Middle frontal gyrus (tissue), 1 donor: ENCODE data around the gene SMG1.
"Not testable (repeated sequence)": the region's sequence is repeated elsewhere in the genome, so short reads cannot be mapped to it uniquely, and the experiment has no call there.

ENCODE experiments used
- DNase-seq: peaks from one replicate; pipeline ENCODE4 v3.0.0-alpha.2; 2015; ENCODE audit warnings: low spot score; ENCODE audit errors: extremely low spot score

Gene SMG1

DNA sequence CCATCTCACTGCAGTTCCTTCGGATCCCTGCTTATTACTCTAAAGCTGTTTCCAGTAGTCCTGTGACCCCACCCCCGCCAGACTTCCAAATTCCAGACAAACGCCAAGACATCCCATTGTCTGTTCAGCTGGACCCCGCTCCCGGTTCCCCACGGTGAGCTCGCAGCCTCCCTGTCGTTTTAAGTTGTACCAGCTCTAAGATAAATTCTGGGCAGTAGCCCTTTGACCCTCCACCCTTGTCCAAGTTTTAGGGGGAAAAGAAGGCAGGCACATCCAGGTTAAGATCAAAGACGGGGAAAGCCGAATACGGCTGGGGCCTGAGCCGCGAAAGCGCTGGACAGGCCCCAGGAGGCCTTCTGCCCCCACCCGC lies 125.4 kb downstream of the SMG1 start:
- DNase-seq = no peak

DNA sequence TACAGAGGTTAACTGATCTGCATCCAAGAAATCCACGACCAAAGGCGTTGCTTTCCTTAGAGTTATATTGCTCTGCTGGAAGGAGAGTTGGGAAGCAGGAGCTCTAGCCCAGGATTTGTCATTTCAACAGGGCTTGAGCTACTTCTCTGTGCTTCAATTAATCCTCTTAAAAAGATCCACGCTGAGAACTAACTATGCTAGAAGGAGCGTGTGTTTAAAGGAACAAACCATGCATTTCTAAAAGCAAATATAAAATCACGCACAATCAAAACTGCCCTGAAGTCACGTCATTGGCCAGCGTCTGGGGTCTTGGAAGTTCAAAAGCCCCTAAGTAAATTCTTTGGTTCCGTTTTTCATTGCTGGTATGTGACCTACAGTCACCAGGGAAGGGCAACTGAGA lies 125.9 kb downstream of the SMG1 start:
- DNase-seq = no peak

DNA sequence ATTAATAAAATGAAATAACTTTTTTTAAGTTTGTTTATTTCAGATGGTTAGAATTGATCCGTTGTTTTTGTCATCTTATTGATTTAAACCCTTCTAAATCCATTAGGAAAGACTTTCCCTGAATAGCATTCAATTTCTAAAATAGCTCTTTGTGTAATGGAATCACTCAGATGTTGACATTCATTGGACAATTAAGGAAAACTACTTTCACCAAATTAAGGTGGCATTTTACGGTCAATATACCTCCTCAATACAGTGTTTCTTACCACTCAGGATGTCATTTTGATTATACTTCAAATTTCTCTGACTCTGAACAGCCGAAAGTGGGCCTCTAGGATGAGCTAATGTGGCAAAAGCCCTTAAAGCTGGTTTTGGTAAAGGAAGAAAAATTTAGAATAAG lies 126.7 kb downstream of the SMG1 start:
- no peak for DNase-seq

DNA sequence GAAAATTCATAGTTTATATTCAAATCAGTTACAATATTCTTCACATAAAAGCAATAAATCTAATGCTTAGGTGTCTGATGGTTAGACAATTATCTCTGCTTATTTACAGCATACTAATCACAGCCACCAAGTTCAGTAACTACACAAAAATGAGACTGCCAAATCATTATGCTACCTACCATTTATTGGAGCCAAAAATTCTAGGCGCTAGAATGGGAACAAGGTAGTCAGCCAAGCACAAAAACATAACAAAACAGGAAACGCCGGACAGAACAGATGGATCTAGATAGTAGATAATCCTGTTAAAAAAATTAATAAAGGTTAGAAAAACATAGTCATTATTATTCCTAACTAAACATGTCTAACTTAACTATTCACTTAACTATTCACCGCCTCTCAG lies 128.5 kb downstream of the SMG1 start:
- no peak for DNase-seq

DNA sequence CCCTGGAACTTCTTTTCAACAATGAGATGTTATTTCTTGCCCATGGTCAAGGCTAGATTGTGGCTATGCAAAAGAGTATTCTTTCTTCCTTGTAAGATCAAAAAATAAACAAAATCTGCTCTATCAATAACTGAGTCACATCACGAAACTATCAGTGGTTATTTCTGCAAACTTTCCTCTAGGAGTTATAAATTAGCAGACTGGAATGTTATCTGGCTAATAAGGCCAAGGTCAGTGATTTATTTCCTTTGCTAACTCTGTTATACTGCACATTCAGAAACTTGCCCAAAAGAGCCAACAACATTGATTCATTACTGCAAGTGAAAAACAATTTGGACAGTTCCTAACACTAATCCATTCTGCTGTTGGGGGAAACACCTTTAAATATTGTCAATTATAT lies 129.8 kb downstream of the SMG1 start:
- no peak for DNase-seq

DNA sequence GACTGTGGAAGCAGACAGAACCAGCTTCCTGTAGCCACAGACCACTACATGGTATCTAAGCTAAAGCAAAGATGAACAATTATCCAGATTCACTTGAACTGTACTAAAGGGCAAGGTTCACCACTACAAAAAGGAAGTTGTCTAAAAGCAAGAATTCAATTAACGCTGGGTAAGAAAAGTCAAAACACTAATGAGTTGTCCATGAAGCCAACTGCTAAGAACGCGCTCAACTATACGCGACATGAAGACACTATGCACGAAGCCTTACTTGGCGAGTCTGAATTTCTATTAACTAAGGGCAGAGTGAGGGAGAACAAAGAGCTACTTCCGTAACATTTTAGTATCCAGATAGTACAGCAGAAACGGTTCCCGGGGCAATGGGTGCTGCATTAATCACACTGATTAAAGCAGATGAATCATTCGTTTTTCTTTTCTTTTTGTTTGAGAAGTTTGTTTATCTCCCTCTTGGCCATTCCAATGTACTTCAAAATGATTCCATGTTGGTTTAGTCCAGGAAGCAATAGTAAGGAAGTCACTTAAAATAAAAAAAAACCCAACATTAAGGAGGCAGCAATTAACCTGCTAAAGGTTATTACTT lies 133.3 kb downstream of the SMG1 start:
- no peak for DNase-seq

DNA sequence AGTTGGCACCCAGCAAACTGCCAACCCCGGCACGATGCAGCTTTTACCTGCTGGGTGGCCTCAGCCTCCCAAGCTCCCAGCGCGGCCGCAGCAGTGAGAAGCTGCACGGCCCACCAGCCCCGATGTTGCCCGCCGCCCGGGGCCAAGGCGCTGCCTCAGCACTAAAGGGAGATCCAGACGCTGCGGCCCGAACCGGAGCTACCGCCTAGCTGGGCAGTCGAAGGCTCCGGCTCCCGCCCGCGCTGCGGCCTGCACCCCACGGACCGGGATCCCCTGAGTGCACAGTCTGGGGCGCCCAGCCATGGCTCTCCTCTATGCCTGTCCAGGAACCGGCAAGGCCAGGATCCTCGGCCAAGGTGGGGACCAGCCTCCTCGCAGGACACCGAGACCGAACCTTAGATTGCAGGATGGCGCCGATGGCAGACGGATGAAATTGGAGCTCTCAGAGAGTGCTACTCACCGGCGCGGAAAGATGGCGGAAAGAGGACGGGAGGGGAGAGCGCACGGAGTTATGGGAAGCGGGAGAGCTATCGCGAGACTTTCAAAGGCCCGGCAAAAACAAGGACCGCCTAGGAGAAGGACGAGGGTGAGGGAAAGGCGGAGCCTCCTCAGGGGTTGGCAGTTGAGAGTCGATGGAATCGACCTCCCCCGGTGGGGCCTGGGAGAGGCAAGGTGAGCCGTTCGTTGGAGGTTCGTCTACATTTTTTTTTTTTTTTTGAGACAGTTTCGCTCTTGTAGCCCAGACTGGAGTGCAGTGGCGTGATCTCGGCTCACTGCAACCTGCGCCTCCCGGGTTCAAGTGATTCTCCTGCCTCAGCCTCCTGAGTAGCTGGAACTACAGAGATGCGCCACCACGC lies 136.1 kb downstream of the SMG1 start, which contains the start of gene RPS15A:
Gene RPS15A (minus strand): TSS at position 485 of the 857 bp plus-strand sequence. CDS start 1,221 bp downstream, outside the sequence.
- peak; percentile 92 for DNase-seq

DNA sequence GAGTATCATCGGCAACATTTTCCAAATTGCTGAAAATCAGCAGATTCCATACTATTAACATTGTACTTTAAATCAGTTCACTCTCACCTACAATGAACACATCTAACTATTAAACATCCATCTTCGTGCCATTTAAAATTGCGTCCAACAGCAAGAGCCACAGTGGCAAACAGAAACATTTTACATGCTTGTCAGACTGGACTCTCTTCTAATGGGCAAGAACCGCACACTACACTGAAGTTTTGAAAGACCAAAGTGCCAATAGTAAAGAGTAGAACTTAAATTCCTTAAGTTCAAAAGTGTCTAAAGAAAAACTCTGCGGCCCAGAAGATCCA lies 136.7 kb downstream of the SMG1 start:
- no peak for DNase-seq

DNA sequence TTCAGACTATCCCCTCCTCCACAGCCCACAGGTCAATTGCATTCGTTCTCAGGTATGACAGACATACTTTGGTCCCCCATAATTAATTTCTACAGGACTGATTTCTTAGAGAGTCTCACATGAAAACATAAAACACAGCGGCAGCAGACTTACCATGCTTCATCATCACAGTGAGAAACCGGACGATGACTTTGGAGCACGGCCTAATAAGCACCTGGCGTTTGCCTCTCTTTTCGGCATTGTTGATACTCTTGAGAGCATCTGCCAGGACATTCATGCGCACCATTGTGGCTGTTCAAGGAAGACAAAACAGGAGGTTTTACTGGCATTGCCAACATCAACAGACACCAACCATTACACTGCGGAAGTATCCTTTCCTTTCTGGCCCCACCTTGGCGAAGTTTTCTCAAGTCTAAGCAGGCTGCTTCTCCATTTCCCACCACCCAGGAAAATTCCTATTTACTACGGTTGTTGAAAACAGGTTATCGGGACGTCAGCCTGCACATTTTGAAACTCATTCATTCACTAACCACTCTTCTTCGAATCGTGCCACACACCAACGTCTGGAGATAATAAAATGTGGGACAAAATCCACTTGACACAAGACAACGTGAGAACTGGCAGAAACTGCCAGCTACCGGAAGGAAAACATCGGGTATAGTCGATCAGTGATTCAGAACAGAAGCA lies 137.2 kb downstream of the SMG1 start:
- no peak for DNase-seq

DNA sequence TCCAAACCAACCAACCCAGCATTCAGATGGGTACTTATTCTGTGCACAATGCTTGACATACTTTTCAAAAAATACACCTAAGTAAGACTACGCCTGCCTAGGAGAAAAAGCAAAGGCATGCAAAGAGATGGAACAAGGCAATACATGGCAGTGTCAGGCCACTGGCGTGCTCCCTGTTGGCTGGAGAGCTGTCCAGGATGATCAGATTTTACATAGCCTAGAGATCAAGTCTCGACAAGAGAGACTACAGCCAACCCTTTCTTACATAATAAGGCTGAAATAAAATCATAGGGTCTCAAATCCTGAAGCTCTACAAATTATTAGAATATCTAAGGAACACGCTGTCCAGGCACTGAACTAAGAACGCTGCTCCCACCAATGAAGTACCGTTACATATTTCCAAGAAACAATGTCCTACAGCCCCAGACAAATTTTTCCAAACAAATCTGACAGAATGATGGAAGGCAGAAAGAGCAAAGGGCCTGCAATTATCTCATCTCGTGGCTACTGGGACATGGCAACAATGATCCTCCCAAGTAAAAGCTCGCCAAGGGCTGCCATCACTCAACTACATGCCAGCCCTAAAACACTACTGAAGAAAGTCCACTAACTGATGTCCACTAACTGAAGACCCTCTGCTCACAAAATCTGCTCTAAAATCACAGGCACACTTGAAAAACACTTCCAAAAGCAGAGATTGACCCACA lies 141.1 kb downstream of the SMG1 start:
- no peak for DNase-seq

DNA sequence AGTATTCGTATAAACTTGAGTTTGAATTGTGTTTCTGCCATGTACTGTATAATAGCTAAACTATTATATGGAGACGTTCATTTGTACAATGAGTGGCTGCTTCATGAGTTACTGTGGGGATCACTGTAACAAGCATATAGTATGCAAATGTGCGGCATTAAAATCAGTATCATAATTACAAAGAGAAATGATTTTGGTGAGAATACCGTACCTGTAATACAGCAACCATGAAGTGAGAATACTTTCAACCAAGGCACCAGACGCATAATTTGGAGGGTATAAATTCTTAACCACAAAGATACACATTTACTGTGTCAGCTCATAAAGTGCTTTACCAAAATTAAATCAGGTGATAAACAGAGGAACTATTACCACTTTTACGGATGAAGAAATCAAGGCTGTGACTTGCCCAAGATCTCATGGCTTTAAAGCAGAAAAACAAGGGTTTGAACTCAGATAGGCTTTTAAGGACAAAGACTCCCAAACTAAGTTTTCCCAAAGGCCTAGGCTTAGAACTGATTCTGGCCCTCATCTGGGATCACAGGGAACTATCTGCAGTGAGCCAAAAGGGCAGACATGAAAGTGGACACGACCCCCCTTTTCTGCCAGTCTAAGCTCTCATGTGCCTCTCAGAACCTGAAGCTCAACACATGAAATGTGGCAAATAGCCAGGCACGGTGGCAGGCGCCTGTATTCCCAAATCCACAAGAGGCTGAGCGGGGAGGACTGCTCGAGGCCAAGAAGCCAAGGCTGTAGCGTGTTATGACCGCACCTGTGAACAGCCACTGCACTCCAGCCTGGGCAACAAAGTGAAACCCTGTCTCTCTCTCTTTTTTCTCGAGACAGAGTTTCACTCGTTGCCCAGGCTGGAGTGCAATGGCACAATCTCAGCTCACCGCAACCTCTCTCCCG lies 142.5 kb downstream of the SMG1 start:
- DNase-seq = no peak

DNA sequence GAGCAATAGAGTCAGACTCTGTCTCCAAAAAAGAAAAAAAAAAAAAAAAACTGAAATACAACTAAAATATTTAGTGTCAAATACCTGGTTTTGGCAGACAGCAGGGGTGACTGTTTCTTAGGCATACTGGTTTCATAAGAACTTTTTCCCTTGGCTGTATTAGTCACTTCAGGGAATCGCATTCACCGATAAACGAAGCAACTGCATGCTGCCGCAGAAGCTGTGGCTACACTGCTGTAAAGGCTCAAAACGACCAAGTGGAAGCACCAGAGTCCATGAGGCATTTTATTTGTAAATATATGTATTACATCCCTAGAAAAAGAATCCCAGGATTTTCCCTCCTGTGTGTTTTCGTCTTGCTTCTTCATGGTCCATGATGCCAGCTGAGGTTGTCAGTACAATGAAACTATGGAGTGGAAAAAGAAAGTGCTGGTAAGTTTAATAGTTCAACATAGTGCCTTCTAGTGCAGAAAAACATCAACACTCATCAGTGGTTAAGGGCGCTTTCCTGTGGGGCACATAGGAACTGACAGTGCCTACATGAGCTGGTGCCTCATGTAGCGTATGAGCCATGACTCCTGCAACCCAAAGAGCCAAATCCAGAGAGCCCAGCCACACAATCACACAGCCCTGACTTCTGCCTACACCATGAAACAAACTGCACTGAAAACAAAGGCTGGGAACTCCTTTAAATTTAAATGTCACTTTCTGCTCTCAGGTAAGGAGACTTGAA lies 143.3 kb downstream of the SMG1 start:
- no peak for DNase-seq

DNA sequence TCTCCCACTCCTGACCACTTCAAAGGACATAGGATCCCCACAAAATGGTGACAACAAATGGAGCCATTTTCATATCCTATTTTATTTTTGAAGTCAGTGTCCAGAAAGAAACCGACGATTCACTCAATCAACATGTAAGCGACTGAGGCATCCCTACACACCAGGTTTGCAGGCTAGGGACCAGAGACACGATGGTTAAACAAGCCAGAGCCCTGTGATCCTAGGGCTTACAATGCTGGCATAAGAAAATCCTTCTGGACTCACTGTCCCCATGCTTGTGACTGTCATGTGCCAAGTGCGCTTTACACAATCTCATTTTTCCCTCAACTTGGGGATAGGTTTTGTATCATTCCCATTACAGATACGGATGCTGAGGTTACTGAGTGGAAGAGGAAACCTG lies 145.0 kb downstream of the SMG1 start:
- not testable (repeated sequence) for DNase-seq

DNA sequence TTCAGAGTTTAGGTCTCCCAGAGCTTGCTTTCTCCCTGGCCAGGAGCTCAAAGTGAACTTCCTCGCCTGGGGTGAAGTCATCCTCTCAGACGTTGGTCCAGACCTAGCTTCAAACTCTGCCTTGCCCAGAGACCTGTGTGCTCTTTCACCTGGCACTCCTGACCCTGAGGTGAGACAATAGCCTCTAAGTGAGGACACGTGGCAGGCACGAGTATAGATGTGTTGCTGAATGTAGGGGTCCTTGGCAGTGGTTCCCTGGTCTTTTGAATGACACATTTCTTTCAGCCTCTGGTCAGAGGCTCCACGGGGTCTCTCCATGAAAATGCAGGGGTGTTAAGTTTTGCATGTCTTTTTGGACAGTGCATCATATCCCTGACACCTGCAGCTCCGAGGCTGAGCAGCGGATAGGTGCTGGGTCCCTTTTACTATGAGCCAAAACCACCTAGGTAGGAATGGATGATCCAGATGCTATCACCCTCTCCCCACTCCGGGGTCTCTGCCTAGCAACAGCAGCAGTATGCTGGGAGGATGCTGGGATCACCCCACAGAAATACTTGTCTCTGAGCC lies 145.7 kb downstream of the SMG1 start:
- not testable (repeated sequence) for DNase-seq

DNA sequence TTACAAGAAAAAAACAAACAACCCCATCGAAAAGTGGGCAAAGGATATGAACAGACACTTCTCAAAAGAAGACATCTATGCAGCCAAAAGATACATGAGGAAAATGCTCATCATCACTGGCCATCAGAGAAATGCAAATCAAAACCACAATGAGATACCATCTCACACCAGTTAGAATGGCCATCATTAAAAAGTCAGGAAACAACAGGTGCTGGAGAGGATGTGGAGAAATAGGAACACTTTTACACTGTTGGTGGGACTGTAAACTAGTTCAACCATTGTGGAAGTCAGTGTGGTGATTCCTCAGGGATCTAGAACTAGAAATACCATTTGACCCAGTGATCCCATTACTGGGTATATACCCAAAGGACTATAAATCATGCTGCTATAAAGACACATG lies 148.5 kb downstream of the SMG1 start:
- not testable (repeated sequence) for DNase-seq

DNA sequence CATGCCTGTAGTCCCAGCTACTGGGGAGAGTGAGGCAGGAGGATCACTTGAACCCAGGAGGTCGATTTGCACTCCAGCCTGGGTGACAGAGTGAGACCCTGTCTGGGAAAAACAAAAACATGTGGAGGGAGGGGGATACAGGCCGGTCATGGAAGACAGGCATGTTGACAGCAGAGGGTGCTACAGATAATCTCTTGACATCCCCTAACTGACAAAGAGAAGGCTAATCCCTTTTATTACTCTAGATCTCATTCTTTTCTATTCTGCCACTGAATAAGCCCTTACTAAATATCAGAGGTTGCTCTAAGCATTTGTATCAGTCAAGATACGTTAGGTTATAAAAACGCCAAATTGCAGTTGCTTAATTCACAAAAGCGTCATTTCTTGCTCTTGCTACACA lies 149.9 kb downstream of the SMG1 start:
- not testable (repeated sequence) for DNase-seq

DNA sequence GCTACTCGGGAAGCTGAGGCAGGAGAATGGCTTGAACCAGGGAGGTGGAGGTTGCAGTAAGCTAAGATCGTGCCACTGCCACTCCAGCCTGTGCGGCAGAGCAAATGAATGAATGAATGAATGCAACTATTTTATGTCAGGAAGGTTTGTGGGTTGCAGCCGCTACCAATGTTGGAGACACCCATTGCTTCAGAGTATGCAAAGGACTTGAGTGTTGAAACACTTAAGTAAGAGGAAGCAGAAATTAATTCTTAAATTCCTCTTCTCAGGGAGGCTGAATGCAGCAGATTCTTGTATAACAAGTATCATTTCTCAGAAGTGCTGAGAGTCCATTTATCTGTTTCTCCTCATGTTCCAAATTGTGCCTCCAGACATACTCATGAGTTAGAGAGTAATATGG lies 151.6 kb downstream of the SMG1 start:
- not testable (repeated sequence) for DNase-seq

DNA sequence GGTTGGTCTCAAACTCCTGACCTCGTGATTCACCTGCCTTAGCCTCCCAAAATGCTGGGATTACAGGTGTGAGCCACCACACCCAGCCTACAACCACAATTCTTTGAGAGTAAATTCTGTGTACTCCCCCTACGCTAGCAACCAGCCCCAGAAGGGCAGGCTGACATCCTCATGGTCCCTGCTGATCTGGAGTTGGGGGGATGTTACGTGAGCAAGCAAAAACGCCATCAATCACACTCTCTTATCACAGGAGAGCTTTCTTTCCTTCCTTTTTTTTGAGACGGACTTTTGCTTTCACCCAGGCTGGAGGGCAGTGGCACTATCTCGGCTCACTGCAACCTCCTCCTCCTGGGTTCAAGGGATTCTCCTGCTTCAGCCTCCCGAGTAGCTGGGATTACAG lies 154.0 kb downstream of the SMG1 start:
- DNase-seq = not testable (repeated sequence)

DNA sequence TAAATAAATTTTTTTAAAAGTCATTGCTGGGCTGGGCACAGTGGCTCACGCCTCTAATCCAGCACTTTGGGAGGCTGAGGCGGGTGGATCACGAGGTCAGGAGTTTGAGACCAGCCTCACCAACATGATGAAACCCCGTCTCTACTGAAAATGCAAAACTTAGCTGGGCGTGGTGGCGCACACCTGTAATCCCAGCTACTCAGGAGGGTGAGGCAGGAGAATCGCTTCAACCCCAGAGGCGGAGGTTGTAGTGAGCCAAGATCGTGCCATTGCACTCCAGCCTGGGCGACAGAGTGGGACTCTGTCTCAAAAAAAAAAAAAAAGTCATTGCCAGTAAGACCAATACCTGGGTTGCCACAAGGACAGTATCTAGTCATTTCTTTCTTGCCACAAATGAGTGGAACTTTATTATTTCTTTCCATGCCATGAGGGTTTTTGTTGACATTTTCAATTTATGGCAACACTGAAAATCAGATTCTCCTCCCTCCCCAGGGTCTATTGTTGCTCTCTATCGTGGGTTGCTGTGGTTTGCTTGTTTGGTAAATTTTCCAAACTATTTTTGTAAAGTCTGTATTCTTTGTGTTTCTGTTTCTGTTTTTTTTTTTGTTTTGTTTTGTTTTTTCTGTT lies 155.8 kb downstream of the SMG1 start:
- not testable (repeated sequence) for DNase-seq
